GM10248 (cell line): ENCODE data around the gene MARF1.

Source experiments
- CTCF ChIA-PET: fragments of 300-600 bp; sonication (Branson Sonifier 250); formaldehyde crosslinking; extraction: SDS; loops from one replicate; lab custom pipeline; 2021; ENCODE audit warnings: antibody characterized with exemption; lab: Yijun Ruan, JAX
- POLR2A ChIA-PET: fragments of 350-650 bp; sonication (Branson Sonifier 250); formaldehyde crosslinking; extraction: SDS; loops from one replicate; lab custom pipeline; 2020; ENCODE audit warnings: antibody characterized with exemption; lab: Yijun Ruan, JAX
- DNase-seq: peaks from one replicate; pipeline ENCODE4 v3.0.0; 2012; ENCODE audit errors: extremely low spot score
- CTCF ChIP-seq: IDR thresholded peaks from 2 replicates; pipeline ENCODE4 v1.5.1; 2012; ENCODE audit warnings: mild to moderate bottlenecking, low read depth; ENCODE audit errors: extremely low read depth, missing control alignments, control extremely low read depth

The MARF1 gene

GRCh38 chr16:15601212-15601879 lies 41.6 kb downstream of the MARF1 start:
- no peak for TF ChIP-seq CTCF
- no peak for DNase-seq
- CTCF ChIA-PET = interaction anchor here (1.2 kb wide), 1 partner anchor 62 kb away, joined by 4 read pairs; no protein-coding TSS in a partner anchor
- POLR2A ChIA-PET = no interaction called here

- DNase-seq = no peak
- no peak for TF ChIP-seq CTCF
- ChIA-PET POLR2A (no interaction called here), CTCF (interaction anchor here (0.8 to 1.3 kb wide), 2 partner anchors 9 to 14 kb away, joined by 3 to 5 read pairs; no protein-coding TSS in a partner anchor)
Observed at GRCh38 chr16:15599303-15600070, 43.5 kb downstream of the MARF1 start.

GRCh38 chr16:15598648-15599190 lies 44.2 kb downstream of the MARF1 start:
- ChIA-PET POLR2A (no interaction called here), CTCF (interaction anchor here (0.8 to 1.3 kb wide), 2 partner anchors 10 to 13 kb away, joined by 3 to 5 read pairs; no protein-coding TSS in a partner anchor)
- no peak for TF ChIP-seq CTCF
- no peak for DNase-seq

- ChIA-PET CTCF (interaction anchor here (1.3 kb wide), 1 partner anchor 12 kb away, joined by 5 read pairs; no protein-coding TSS in a partner anchor), POLR2A (no interaction called here)
- DNase-seq = no peak
- no peak for TF ChIP-seq CTCF
Observed at GRCh38 chr16:15597822-15598647, 44.9 kb downstream of the MARF1 start.

- CTCF ChIA-PET = no interaction called here
- POLR2A ChIA-PET = no interaction called here
- DNase-seq = no peak
- TF ChIP-seq CTCF = no peak
Observed at GRCh38 chr16:15597135-15597534, 45.8 kb downstream of the MARF1 start.
